ENCODE measurements around the gene ELK3. TPM values are rescaled to one million over a fixed set of nuclear protein-coding genes. Genes with fewer than 3 reads are reported as not detected.
A peak's percentile ranks its signal among the peaks of the same experiment; 100 is the strongest.

ELK3 gene
- total RNA-seq, 2 experiments from 2014 or later = 26.8 to 31.5 TPM

DNA sequence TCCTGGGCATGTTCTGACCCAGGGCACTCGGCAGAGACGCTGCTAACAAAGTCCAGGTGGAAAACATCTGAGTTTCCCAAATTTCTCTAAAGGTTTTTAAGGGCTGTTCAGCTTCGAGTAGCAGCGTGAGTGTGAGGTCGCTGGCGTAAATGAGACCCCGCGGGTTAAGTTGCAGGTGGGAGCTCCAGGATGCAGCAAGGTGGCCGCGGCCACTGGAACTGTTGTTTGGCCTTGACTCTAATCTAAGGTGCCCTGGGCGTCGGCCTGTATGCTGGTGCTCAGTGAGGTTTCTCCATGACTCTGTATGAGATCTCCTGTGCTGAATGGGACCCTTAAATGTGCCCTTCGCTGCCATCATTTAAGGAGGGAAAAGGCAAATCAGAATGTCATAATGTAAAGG lies 50.7 kb downstream of the ELK3 start:
- Histone ChIP-seq H3K27me3 (ENCODE audit: control insufficient read depth in 1 of 2, insufficient read depth in 2 of 2, low read length in 2 of 2) (no peaks in the 10 kb centered on the region), H3K4me1 (ENCODE audit: insufficient read depth, low read length) (peaks cover 55% of the 10 kb centered on the region), H3K36me3 (ENCODE audit: insufficient read depth, low read length) (peaks cover 57% of the 10 kb centered on the region), H3K27ac (ENCODE audit: low read depth in 1 of 2, low read length in 2 of 2) (no peak overlapping the region), H3K9me3 (ENCODE audit: control insufficient read depth in 1 of 2, insufficient read depth in 1 of 2, low read length in 2 of 2) (no peaks in the 10 kb centered on the region), H3K4me3 (ENCODE audit: low read length) (no peak overlapping the region)
- H3K27ac Mint-ChIP-seq = peak overlapping the region; percentile 68
- peaks cover 80% of the 10 kb centered on the region for H3K36me3 Mint-ChIP-seq (ENCODE audit: low read depth)
- TF ChIP-seq, protein P1, sequence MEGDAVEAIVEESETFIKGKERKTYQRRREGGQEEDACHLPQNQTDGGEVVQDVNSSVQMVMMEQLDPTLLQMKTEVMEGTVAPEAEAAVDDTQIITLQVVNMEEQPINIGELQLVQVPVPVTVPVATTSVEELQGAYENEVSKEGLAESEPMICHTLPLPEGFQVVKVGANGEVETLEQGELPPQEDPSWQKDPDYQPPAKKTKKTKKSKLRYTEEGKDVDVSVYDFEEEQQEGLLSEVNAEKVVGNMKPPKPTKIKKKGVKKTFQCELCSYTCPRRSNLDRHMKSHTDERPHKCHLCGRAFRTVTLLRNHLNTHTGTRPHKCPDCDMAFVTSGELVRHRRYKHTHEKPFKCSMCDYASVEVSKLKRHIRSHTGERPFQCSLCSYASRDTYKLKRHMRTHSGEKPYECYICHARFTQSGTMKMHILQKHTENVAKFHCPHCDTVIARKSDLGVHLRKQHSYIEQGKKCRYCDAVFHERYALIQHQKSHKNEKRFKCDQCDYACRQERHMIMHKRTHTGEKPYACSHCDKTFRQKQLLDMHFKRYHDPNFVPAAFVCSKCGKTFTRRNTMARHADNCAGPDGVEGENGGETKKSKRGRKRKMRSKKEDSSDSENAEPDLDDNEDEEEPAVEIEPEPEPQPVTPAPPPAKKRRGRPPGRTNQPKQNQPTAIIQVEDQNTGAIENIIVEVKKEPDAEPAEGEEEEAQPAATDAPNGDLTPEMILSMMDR (IDR thresholded peaks at IDR 0.05) = no peak
- no peak overlapping the region for H3K4me3 Mint-ChIP-seq
- ATAC-seq (ENCODE audit: poor library complexity) (no peak), DNase-seq (no peak)
- H3K4me1 Mint-ChIP-seq (ENCODE audit: low read depth) = peaks cover 70% of the 10 kb centered on the region
- H3K9me3 Mint-ChIP-seq = no peaks in the 10 kb centered on the region
- ChIA-PET POLR2A (no interaction called here), CTCF (no interaction called here)
- no peaks in the 10 kb centered on the region for H3K27me3 Mint-ChIP-seq
- intact Hi-C loops (cut with DNase I, micrococcal nuclease) = no loop called here

DNA sequence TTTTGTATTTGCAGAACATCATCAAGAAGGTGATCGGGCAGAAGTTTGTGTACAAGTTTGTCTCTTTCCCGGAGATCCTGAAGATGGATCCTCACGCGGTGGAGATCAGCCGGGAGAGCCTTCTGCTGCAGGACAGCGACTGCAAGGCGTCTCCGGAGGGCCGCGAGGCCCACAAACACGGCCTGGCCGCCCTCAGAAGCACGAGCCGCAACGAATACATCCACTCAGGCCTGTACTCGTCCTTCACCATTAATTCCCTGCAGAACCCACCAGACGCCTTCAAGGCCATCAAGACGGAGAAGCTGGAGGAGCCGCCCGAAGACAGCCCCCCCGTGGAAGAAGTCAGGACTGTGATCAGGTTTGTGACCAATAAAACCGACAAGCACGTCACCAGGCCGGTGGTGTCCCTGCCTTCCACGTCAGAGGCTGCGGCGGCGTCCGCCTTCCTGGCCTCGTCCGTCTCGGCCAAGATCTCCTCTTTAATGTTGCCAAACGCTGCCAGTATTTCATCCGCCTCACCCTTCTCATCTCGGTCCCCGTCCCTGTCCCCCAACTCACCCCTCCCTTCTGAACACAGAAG lies 52.8 kb downstream of the ELK3 start:
- no peak for DNase-seq
- Mint-ChIP-seq H3K4me1 (ENCODE audit: low read depth) (peaks cover 68% of the 10 kb centered on the region), H3K4me3 (no peak overlapping the region), H3K27ac (peak overlapping the region; percentile 32), H3K36me3 (ENCODE audit: low read depth) (peaks cover 89% of the 10 kb centered on the region), H3K27me3 (no peaks in the 10 kb centered on the region), H3K9me3 (no peaks in the 10 kb centered on the region)
- ChIA-PET POLR2A (no interaction called here), CTCF (interaction anchor here (2.3 kb wide), 1 partner anchor 270 kb away, joined by 5 read pairs; no protein-coding TSS in a partner anchor)
- no peak for ATAC-seq (ENCODE audit: poor library complexity)
- H3K27ac ChIP-seq (ENCODE audit: low read depth in 1 of 2, low read length in 2 of 2) = no peak overlapping the region
- intact Hi-C loops (cut with DNase I, micrococcal nuclease) = no loop called here
- TF ChIP-seq, protein P1 (IDR thresholded peaks at IDR 0.05) = no peak
- peaks cover 70% of the 10 kb centered on the region for H3K36me3 ChIP-seq (ENCODE audit: insufficient read depth, low read length)
- no peaks in the 10 kb centered on the region for H3K27me3 ChIP-seq (ENCODE audit: control insufficient read depth in 1 of 2, insufficient read depth in 2 of 2, low read length in 2 of 2)
- H3K9me3 ChIP-seq (ENCODE audit: control insufficient read depth in 1 of 2, insufficient read depth in 1 of 2, low read length in 2 of 2) = no peaks in the 10 kb centered on the region
- H3K4me3 ChIP-seq (ENCODE audit: low read length) = no peak overlapping the region
- peaks cover 51% of the 10 kb centered on the region for H3K4me1 ChIP-seq (ENCODE audit: insufficient read depth, low read length)

DNA sequence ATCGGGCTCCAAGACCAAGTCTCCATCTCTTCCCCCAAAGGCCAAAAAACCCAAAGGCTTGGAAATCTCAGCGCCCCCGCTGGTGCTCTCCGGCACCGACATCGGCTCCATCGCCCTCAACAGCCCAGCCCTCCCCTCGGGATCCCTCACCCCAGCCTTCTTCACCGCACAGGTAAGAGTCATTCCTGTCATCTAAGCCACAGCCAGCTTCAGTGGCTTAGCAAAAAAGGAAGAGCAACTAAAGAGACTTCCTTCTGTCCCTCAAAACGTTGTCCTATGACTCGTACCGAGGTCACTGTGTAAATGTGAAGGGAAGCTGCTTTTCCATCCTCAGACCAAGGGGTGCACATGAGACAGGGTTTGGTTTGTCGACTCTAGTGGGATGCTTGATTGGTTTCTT lies 53.4 kb downstream of the ELK3 start:
- Histone ChIP-seq H3K4me3 (ENCODE audit: low read length) (no peak overlapping the region), H3K36me3 (ENCODE audit: insufficient read depth, low read length) (peaks cover 70% of the 10 kb centered on the region), H3K27me3 (ENCODE audit: control insufficient read depth in 1 of 2, insufficient read depth in 2 of 2, low read length in 2 of 2) (no peaks in the 10 kb centered on the region), H3K9me3 (ENCODE audit: control insufficient read depth in 1 of 2, insufficient read depth in 1 of 2, low read length in 2 of 2) (no peaks in the 10 kb centered on the region), H3K4me1 (ENCODE audit: insufficient read depth, low read length) (peaks cover 45% of the 10 kb centered on the region), H3K27ac (ENCODE audit: low read depth in 1 of 2, low read length in 2 of 2) (no peak overlapping the region)
- Mint-ChIP-seq H3K27ac (no peak overlapping the region), H3K36me3 (ENCODE audit: low read depth) (peaks cover 89% of the 10 kb centered on the region), H3K27me3 (no peaks in the 10 kb centered on the region), H3K9me3 (no peaks in the 10 kb centered on the region), H3K4me1 (ENCODE audit: low read depth) (peaks cover 68% of the 10 kb centered on the region), H3K4me3 (no peak overlapping the region)
- POLR2A ChIA-PET = no interaction called here
- CTCF ChIA-PET = interaction anchor here (2.3 kb wide), 1 partner anchor 269 kb away, joined by 5 read pairs; no protein-coding TSS in a partner anchor
- TF ChIP-seq, protein P1 (IDR thresholded peaks at IDR 0.05) = no peak
- intact Hi-C loops (cut with DNase I, micrococcal nuclease) = no loop called here
- no peak for ATAC-seq (ENCODE audit: poor library complexity)
- no peak for DNase-seq
